Dedifferentiated amniotic fluid mesenchymal stem cell (primary cell): Measurements from ENCODE around the gene CD2BP2.
A peak's percentile ranks its signal among the peaks of the same experiment; 100 is the strongest.
"Not testable (repeated sequence)": the region's sequence is repeated elsewhere in the genome, so short reads cannot be mapped to it uniquely, and the experiment has no call there.

Experiments
- DNase-seq: peaks from one replicate; pipeline ENCODE4 v3.0.0-alpha.2; 2016; ENCODE audit errors: extremely low spot score

The CD2BP2 gene

GRCh38 chr16:30355144-30355953 is at the start of gene CD2BP2:
Gene CD2BP2 (minus strand): TSS chr16:30355308. CDS start chr16:30354681, 627 bp downstream.
- peak; percentile 98 for DNase-seq

GRCh38 chr16:30401768-30402425 is 46.8 kb upstream of the CD2BP2 start:
- no peak for DNase-seq

- DNase-seq, result no peak
Measured at GRCh38 chr16:30399435-30400186, 44.5 kb upstream of the CD2BP2 start.

GRCh38 chr16:30398661-30399434 is 43.7 kb upstream of the CD2BP2 start:
- DNase-seq, result no peak

GRCh38 chr16:30397776-30398660 is 42.9 kb upstream of the CD2BP2 start:
- no peak for DNase-seq

- no peak for DNase-seq
Measured at GRCh38 chr16:30397056-30397455, 41.9 kb upstream of the CD2BP2 start.

GRCh38 chr16:30396627-30397026 is 41.5 kb upstream of the CD2BP2 start:
- not testable (repeated sequence) for DNase-seq

- DNase-seq, result no peak
Measured at GRCh38 chr16:30395992-30396585, 41.0 kb upstream of the CD2BP2 start.

GRCh38 chr16:30395155-30395991 is 40.3 kb upstream of the CD2BP2 start, which contains the start of gene ZNF48:
Gene ZNF48 (plus strand): TSS chr16:30395420. CDS start chr16:30395795, 375 bp downstream.
- DNase-seq, result peak; percentile 67

GRCh38 chr16:30394592-30395154 is 39.6 kb upstream of the CD2BP2 start:
- DNase-seq, result no peak

GRCh38 chr16:30383521-30383920 is 28.4 kb upstream of the CD2BP2 start:
- no peak for DNase-seq

- DNase-seq, result no peak
Measured at GRCh38 chr16:30382111-30382881, 27.2 kb upstream of the CD2BP2 start, which contains the start of gene SEPTIN1. Gene SEPTIN1 (minus strand): TSS chr16:30382561. CDS start chr16:30382542, 19 bp downstream.

GRCh38 chr16:30381291-30382041 is 26.4 kb upstream of the CD2BP2 start:
- no peak for DNase-seq

- no peak for DNase-seq
Measured at GRCh38 chr16:30380803-30381208, 25.7 kb upstream of the CD2BP2 start.

GRCh38 chr16:30380072-30380802 is 25.1 kb upstream of the CD2BP2 start:
- DNase-seq, result no peak

- no peak for DNase-seq
Measured at GRCh38 chr16:30379158-30379783, 24.2 kb upstream of the CD2BP2 start.
